ENCODE results near the gene CYB5D1.

The CYB5D1 gene

DNA sequence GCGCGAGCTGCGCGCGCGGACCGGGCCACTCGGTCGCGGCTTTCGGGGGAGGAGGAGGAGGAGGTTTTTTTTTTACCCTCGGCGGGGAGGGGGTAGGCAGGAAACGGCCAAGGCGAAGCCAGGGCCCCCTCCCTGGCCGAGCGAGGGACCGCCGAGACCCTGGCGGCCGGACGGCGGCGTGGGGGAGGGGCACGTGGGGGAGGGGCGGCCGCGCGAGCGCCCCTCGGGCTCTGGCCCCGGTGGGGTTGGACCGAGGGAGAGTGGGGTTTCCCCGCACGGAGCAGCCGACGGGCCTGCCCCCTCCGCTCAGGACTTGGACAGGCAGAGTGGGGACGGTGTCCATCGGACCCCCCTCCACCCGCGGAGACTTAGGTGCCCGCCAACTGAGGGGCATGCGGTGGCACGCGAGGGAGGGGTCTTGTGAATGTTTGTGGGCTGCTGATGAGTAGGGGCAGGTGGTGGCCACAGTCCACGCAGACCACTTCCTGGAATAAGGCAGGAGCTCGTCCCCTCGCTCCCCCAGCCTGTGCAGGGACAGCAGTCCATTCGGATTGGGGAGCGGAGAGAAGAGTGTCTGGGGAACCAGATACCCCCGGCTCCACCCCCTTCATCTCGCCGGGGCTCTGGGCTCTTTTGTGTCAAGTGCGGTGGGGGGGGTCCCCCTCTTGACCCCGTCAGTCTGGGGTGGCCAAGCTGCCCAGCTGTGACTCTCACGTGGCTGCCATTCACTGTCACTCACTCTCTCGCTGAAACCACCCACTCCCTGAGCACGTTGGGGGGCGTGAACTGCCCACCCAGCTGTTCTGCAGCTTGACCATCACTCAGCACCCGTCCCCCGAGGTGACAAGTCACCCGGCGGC, 27.8 kb downstream of the CYB5D1 start:
- DNase-seq (ENCODE audit: low read depth in 3 of 3) = peak in 1 of 3 donors; percentile 34

DNA sequence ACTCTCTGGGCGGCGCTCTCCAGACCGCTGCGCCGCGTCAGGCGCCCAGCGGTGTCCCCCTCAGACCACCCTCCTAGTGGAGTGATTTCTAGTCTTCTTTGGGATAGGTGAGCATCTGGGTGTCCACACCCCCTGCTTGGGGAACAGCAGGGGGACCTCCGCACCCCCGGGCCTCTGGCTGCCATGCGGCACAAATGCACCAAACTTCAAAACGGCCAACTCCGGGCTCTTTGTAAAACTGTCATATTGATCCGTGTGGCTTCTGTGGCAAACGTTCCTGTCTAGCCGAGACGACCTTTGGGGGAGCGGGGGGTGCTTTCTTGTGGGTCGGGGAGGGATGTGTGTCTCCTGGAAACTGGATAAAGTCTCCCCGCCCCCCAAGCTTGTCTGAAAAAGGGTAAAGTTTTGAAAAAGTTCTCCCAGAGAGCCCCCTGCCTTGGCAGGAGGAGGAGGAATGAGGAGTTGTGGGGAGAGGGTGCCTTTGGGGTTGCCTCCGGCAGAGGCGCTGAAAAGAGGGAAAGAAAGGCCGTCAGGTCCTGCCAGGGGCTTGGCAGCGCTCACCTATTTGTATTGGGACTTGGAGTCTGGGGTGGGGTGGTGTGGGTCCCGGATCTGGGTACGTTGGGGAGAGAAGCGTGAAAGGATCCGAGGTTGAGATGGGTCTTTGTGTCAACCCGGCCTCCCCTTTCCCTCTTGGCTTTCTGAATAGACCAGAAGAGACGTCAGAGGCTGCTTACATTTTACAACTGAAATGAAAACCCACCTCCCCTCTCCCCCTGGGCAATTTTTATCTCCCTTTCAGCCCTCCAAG, 28.6 kb downstream of the CYB5D1 start:
- peak in 1 of 3 donors; percentile 46 for DNase-seq (ENCODE audit: low read depth in 3 of 3)

- DNase-seq (ENCODE audit: low read depth in 3 of 3) = no peak
Measured at GRCh38 chr17:7887038-7887481, 29.3 kb downstream of the CYB5D1 start.

DNA sequence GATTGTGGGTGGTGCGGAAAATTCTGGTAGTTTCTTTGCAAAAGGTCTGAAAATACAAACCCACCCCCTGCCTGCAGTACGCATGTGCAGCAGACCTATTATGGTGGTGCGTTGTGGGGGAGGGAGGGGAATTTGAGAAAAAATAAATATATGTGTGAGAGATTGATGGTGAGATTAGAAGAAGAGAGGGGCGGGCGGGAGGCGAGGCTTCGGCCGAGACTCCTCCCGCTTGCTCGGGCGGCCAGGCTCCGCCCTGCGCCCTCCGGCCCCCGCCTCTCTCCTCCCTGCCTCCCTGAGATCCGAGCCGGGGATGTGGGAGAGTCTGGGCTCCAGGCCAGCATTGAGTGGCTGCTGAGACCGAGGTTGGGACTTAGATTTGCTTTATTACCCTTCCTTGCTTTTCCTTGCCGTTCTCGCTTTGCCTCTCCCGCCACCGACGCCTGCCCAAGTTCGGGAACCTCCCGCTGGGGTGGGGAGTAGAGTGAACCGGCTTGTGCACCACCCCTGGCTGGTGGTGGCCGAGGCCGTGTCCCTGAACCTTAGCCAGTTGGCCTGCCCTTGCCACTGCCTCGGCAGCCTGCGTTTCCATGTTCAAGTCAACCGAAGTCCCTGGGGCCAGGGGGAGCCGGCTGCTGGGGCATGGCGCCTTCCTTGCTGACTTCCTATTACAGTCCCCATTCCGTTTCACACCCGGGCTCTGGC, 29.8 kb downstream of the CYB5D1 start:
- DNase-seq (ENCODE audit: low read depth in 3 of 3) = peak; percentile 70 to 88 (median 86)

DNA sequence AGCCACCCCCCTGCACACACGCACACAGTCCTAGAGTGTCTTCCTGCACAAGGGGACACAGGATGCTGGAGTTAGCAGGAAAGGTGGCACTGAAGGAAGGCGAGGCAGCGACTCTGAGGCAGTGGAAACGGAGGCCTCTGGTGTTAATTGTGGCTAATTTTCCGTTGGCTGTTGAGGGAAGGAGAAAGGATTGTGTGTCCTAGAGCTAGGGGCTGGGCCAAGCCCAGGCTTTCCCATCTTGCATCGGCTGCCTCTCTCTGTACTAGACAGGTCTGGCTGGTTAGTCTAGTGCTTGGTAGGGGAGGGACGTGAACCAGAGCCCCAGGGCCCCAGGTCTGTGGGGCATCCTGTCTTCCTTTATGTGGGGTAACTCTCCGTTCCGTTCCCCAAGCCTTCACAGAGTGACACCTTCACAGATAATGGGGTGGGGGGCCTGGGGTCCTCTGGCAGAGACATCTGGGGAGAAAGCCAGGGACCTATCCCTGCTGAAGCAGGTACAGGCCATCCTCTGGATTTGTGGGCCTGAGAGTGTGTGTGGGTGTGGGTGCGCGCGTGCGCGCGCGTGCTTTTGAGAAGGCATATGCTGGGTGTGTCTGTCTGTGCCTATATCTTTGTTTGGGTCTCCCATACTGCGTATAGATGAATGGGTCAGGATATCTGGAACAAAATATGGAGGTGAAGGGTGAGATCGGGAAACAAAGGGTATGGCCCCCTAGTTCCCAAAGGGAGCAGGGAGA, 30.5 kb downstream of the CYB5D1 start, which contains the start of gene CHD3:
TSS of gene CHD3 (plus strand) at position 606 of the 737 bp plus-strand sequence. CDS start 212 bp downstream, outside the sequence.
- peak in 1 of 3 donors; percentile 55 for DNase-seq (ENCODE audit: low read depth in 3 of 3)

GRCh38 chr17:7889166-7889955, 31.6 kb downstream of the CYB5D1 start:
- no peak for DNase-seq (ENCODE audit: low read depth in 3 of 3)

GRCh38 chr17:7893187-7893880, 35.5 kb downstream of the CYB5D1 start:
- DNase-seq (ENCODE audit: low read depth in 3 of 3) = no peak

DNA sequence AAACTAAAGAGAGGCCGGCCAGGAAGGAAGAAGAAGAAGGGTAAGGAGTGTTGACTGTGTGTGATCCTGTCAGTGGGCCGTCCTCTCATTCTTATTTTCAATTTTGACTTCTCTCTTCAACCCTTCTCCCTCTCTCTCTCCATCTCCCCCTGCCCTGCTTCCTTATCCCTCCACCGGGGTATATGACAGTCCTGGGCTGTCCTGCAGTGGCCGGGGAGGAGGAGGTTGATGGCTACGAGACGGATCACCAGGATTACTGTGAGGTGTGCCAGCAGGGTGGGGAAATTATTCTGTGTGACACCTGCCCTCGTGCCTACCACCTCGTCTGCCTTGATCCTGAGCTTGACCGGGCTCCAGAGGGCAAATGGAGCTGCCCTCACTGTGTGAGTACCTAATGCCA, 36.4 kb downstream of the CYB5D1 start:
- no peak for DNase-seq (ENCODE audit: low read depth in 3 of 3)

- no peak for DNase-seq (ENCODE audit: low read depth in 3 of 3)
Measured at GRCh38 chr17:7894866-7895265, 37.1 kb downstream of the CYB5D1 start.

- no peak for DNase-seq (ENCODE audit: low read depth in 3 of 3)
Measured at GRCh38 chr17:7897090-7897489, 39.3 kb downstream of the CYB5D1 start.

GRCh38 chr17:7897773-7898172, 40.0 kb downstream of the CYB5D1 start:
- DNase-seq (ENCODE audit: low read depth in 3 of 3) = no peak

- DNase-seq (ENCODE audit: low read depth in 3 of 3) = no peak
Measured at GRCh38 chr17:7903154-7904103, 45.6 kb downstream of the CYB5D1 start.

DNA sequence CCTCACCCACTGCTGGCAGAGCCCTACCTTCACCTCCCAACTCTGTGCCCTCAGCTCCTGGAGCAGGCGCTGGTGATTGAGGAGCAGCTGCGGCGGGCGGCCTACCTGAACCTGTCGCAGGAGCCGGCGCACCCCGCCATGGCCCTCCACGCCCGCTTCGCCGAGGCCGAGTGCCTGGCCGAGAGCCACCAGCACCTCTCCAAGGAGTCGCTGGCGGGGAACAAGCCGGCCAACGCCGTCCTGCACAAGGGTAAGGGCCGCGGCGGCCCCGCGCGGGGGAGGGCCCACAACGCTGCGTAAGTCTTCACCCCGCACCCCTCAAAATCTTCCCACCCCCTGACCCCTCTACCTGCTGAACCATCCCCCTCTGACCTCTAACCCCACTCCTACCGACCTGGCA, 51.3 kb downstream of the CYB5D1 start:
- DNase-seq (ENCODE audit: low read depth in 3 of 3) = no peak

GRCh38 chr17:7910281-7910680, 52.5 kb downstream of the CYB5D1 start:
- DNase-seq (ENCODE audit: low read depth in 3 of 3) = no peak

GRCh38 chr17:7910711-7911110, 52.9 kb downstream of the CYB5D1 start:
- DNase-seq (ENCODE audit: low read depth in 3 of 3) = no peak

GRCh38 chr17:7911116-7911515, 53.3 kb downstream of the CYB5D1 start:
- no peak for DNase-seq (ENCODE audit: low read depth in 3 of 3)
